ENCODE results near the gene KIF17. TPM values are rescaled to one million over a fixed set of nuclear protein-coding genes. Genes with fewer than 3 reads are reported as not detected.

The KIF17 gene
- total RNA-seq, 1 donor from 2014 or later: 2.2 TPM

- peaks cover 4% of the 10 kb centered on the region for H3K9me3 Mint-ChIP-seq (ENCODE audit: unreplicated experiment)
- Histone ChIP-seq H3K36me3 (ENCODE audit: insufficient read depth, low read length) (no peaks in the 10 kb centered on the region), H4K20me1 (ENCODE audit: insufficient read depth, low read length) (no peaks in the 10 kb centered on the region), H3K79me2 (ENCODE audit: insufficient read depth, low read length) (no peaks in the 10 kb centered on the region), H3K27ac (ENCODE audit: low read depth, low read length) (no peak overlapping the region), H3K4me1 (ENCODE audit: insufficient read depth, low read length) (no peaks in the 10 kb centered on the region), H3K4me3 (ENCODE audit: insufficient read depth, low read depth, low read length) (no peak overlapping the region), H3K9ac (ENCODE audit: low read length) (no peak overlapping the region), H2AFZ (ENCODE audit: low read depth, low read length) (no peak overlapping the region), H3K9me3 (ENCODE audit: insufficient read depth, low read depth, low read length) (no peaks in the 10 kb centered on the region), H3K27me3 (ENCODE audit: insufficient read depth, low read length) (peaks cover 2% of the 10 kb centered on the region), H3K4me2 (ENCODE audit: low read length) (no peak overlapping the region)
- TF ChIP-seq CTCF (IDR thresholded peaks at IDR 0.05; ENCODE audit: insufficient read depth, low read depth, low read length) (no peak), EZH2 (IDR thresholded peaks at IDR 0.05; ENCODE audit: insufficient read depth, low read length) (no peak)
- H3K36me3 Mint-ChIP-seq (ENCODE audit: low read depth, unreplicated experiment): no peaks in the 10 kb centered on the region
- no peak for DNase-seq (ENCODE audit: low read depth)
- FAIRE-seq: no peak
- no peak overlapping the region for H3K27ac Mint-ChIP-seq (ENCODE audit: unreplicated experiment)
- H3K27me3 Mint-ChIP-seq (ENCODE audit: low read depth, unreplicated experiment): peaks cover 5% of the 10 kb centered on the region
- H3K4me1 Mint-ChIP-seq (ENCODE audit: low read depth, unreplicated experiment): no peaks in the 10 kb centered on the region
- no peak overlapping the region for H3K4me3 Mint-ChIP-seq (ENCODE audit: unreplicated experiment)
Measured at GRCh38 chr1:20626524-20626923, 91.3 kb downstream of the KIF17 start.

- H3K27ac Mint-ChIP-seq (ENCODE audit: unreplicated experiment): no peak overlapping the region
- H3K4me2 ChIP-seq (ENCODE audit: low read length): no peak overlapping the region
Measured at GRCh38 chr1:20626098-20626427, 91.7 kb downstream of the KIF17 start.

More at GRCh38 chr1:20626098-20626427, 91.7 kb downstream of the KIF17 start:
- H3K4me1 Mint-ChIP-seq (ENCODE audit: low read depth, unreplicated experiment): no peaks in the 10 kb centered on the region
- H3K36me3 Mint-ChIP-seq (ENCODE audit: low read depth, unreplicated experiment): no peaks in the 10 kb centered on the region
- no peak for FAIRE-seq
- H3K4me3 Mint-ChIP-seq (ENCODE audit: unreplicated experiment): no peak overlapping the region
- no peak overlapping the region for H2AFZ ChIP-seq (ENCODE audit: low read depth, low read length)
- H3K27me3 ChIP-seq (ENCODE audit: insufficient read depth, low read length): no peaks in the 10 kb centered on the region
- no peak for TF ChIP-seq CTCF (IDR thresholded peaks at IDR 0.05; ENCODE audit: insufficient read depth, low read depth, low read length)
- TF ChIP-seq EZH2 (IDR thresholded peaks at IDR 0.05; ENCODE audit: insufficient read depth, low read length): no peak
- no peaks in the 10 kb centered on the region for H3K36me3 ChIP-seq (ENCODE audit: insufficient read depth, low read length)
- peaks cover 4% of the 10 kb centered on the region for H3K9me3 Mint-ChIP-seq (ENCODE audit: unreplicated experiment)
- H4K20me1 ChIP-seq (ENCODE audit: insufficient read depth, low read length): no peaks in the 10 kb centered on the region
- DNase-seq (ENCODE audit: low read depth): no peak
- H3K4me3 ChIP-seq (ENCODE audit: insufficient read depth, low read depth, low read length): no peak overlapping the region
- H3K9ac ChIP-seq (ENCODE audit: low read length): no peak overlapping the region
- H3K27me3 Mint-ChIP-seq (ENCODE audit: low read depth, unreplicated experiment): peaks cover 5% of the 10 kb centered on the region
- no peaks in the 10 kb centered on the region for H3K79me2 ChIP-seq (ENCODE audit: insufficient read depth, low read length)
- H3K27ac ChIP-seq (ENCODE audit: low read depth, low read length): no peak overlapping the region
- H3K4me1 ChIP-seq (ENCODE audit: insufficient read depth, low read length): no peaks in the 10 kb centered on the region
- H3K9me3 ChIP-seq (ENCODE audit: insufficient read depth, low read depth, low read length): no peaks in the 10 kb centered on the region
